HG03095 (cell line): ENCODE results near the gene IGFBP2.

Experiments
- ATAC-seq: cut with Tn5 transposase; IDR thresholded peaks from one replicate; pipeline ENCODE4 v1.9.1; 2021; ENCODE audit warnings: moderate library complexity; ENCODE audit not compliant: unreplicated experiment

IGFBP2 gene

DNA sequence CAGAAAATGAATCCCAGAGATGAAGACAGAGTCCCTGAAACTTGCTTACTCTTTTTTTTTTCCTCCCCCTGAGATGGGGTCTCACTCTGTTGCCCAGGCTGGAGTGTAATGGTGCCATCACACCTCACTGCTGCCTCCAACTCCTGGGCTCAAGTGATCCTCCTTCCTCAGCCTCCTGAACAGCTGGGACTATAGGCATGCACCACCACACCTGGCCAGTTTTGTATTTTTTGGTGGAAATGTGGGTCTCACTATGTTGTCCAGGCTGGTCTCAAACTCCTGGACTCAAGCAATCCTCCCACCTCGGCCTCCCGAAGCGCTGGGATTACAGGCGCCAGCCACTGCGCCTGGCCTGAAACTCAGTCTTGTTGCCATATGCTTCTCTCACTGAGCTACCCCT, 27.8 kb downstream of the IGFBP2 start:
- no peak for ATAC-seq

DNA sequence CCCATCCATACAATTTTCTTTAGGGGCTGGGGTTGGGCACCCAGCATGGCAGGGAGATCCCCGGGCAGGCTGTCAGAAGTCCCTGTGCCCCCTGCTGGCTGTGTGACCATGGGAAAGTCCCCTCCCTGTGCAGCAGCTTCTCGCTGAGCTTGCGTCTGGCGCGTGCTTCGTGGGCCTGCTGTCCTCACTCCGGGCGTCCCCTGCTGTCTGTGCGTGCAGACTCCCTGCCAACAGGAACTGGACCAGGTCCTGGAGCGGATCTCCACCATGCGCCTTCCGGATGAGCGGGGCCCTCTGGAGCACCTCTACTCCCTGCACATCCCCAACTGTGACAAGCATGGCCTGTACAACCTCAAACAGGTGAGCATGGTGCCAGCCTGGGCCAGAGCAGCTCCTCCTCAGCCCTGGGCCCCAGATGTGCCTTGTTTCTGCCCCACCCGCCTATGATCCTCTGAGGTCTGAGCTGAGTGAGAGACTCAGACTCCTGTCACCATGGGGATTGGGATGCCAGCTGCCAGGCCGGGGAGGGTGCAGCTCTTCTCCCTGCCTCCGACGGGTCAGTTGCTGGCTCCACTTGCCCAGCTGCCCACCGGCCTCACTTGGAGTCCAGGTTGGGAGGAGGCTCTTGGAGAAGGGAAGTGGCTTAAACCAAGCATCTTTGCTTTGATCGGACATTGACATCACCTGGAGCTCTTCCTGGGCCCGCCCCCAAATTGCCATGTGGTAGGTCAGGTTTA, 28.6 kb downstream of the IGFBP2 start:
- no peak for ATAC-seq

DNA sequence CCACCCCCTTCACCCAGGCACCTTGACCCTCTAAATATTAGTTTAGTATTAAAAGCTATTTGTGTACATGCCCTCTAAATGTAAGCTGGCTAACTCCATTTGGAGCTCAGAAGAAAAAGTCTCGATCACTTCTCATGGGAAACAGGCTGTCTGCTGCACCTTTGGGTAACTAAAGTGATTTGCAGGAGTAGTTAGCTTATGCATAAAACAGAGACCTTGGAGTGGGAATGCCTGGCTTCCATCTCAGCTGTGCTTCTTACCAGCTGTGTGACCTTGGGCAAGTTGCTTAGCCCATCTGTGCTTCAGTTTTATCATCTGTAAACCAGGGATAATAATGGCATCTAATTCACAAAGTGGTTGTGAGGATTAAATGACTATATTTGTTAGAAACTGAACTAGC, 29.9 kb downstream of the IGFBP2 start:
- ATAC-seq, result no peak

- ATAC-seq, result no peak
Observed at GRCh38 chr2:216663846-216664245, 30.6 kb downstream of the IGFBP2 start.

- ATAC-seq, result no peak
Observed at GRCh38 chr2:216664593-216665034, 31.4 kb downstream of the IGFBP2 start.

DNA sequence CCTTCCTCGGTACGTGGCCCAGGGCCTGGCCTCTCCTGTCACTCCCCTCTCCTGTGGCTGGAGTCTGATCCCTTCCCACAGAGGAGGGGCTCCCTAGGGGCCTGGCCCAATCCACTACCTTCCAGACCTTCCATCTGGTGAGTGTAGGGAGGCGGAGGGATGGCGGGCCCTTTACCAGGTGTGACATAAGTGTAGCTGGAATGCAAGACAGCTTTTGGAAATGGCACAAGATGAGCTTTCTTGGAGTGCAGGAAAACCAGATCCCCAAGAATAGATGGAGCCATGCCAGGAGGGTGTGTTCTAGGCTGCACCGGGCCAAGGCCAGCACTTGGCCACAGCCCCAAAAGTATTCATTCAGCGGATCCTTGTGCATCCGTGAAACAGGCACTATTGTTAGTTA, 32.0 kb downstream of the IGFBP2 start:
- no peak for ATAC-seq

DNA sequence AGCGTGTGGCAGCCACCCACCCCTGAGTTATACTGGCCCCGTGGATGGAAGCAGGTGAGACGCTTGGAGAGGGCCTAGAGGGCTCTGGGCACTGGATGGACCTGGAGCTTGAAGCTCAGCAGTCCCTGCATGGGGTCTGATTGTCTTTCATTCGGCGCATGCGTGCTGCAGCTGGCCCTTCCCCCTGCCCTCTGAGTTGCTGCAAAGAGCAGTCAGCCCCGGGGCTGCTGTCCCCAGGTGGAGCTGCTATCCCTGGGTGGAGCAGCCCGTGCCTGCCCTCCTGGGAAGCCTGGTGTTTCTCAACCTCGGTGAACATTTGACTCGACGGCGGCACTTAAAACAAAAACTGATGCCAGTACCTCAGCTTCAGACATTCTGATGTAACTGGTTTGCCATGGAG, 32.5 kb downstream of the IGFBP2 start:
- ATAC-seq, result no peak

- no peak for ATAC-seq
Observed at GRCh38 chr2:216666461-216667233, 33.4 kb downstream of the IGFBP2 start.

DNA sequence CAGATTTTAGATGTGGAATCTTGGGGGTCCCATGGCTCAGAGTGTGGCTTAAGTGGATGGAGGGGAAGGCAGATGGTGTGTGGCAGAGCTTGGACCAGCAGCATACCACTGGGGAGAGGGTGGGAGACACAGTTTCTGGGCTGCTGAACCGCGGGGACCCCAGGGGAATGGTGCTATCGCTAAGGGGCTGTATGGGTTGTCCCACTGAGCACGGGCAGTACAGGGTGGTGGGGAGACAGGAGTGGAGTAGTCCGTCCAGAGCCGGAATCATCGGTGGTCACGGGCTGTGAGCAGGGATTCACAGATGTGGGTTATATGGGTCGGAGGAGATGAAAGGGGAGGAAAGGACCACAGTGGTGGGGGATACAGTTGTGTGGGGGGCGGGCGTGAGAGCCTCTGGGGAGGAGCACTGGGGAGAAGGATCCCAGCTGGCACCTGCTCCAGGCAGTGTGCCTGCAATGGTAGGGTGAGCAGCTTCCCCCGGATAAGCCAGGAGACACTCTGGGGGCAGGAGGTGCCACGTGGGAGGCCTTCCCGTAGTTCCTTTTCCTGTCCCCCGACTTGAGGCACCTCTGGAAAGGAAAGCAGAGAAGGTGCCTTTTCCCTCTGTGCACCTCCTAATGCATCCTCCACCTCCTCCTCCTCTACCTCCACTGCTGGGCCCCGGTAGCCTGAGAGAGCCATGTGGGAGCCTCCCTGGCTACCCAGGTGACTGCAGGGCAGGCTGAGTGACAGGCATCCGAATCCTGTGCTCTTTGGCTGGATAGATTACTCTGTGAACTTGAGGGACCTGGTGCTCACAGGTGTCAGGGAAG, 37.3 kb downstream of the IGFBP2 start:
- no peak for ATAC-seq

DNA sequence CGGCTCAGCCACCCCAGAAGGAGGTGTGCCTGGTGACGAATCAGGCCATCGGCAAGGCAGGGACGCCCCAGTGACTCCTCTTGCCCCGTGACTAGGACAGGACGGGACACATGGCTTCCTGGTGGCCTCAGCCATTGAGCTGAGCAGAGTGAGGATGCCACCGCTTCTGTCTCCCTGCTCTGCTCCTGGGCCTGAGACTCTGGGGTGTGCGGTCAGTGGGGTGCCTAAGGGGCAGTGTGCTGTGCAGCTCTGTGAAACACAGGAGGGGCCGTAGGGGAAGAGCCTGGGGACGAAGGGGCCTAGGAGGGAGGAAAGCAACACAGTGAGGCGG, 37.8 kb downstream of the IGFBP2 start:
- ATAC-seq, result no peak

GRCh38 chr2:216671791-216672343, 38.6 kb downstream of the IGFBP2 start:
- ATAC-seq, result no peak

DNA sequence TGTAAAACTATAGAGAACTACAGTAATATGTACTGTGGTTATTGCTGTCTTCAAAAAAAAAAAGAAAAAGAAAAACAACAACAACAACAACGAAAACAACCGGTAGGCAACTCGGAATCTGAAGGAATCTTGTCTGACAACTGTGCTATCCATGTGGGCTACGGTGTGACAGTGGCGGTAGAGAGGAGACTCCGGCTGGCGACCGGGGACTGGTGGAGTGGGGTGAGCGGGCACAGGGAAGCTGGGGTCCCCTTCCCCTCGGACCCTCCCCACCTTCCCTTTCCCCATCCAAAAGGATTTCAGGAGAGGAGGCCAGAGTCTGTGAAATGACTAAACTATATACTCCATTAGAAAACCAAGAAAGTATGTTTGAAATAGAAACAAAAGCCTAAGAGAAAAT, 39.2 kb downstream of the IGFBP2 start:
- no peak for ATAC-seq

- no peak for ATAC-seq
Observed at GRCh38 chr2:216673021-216673420, 39.8 kb downstream of the IGFBP2 start.

GRCh38 chr2:216673609-216674008, 40.4 kb downstream of the IGFBP2 start:
- ATAC-seq, result no peak

- no peak for ATAC-seq
Observed at GRCh38 chr2:216674376-216674775, 41.2 kb downstream of the IGFBP2 start.

DNA sequence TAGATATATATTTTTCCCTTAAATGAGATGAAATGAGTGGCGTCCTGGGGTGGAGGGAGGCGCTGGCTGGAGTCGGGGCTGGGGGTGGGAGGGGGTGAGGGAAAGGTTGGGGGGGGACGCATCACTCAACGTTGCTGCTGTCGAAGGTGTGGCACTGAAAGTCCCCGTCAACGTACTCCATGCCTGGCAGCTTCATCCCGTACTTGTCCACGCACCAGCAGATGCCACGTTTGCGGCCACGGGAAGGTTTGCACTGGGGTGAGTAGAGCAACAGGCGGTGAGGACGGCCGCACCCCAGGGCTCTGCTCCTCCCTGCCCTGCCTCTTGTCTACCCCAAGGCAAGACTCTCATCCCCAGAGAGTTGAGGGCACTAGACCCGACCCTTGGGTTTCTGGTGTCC, 43.4 kb downstream of the IGFBP2 start:
- no peak for ATAC-seq

- ATAC-seq, result no peak
Observed at GRCh38 chr2:216677439-216678097, 44.3 kb downstream of the IGFBP2 start.

- ATAC-seq, result no peak
Observed at GRCh38 chr2:216678098-216678465, 44.9 kb downstream of the IGFBP2 start.

GRCh38 chr2:216678813-216679657, 45.8 kb downstream of the IGFBP2 start:
- no peak for ATAC-seq

- ATAC-seq, result no peak
Observed at GRCh38 chr2:216679658-216680024, 46.4 kb downstream of the IGFBP2 start.
